ENCODE data around the gene DNAI2. TPM values are rescaled to one million over a fixed set of nuclear protein-coding genes. Genes with fewer than 3 reads are reported as not detected.

The DNAI2 gene
- total RNA-seq, 1 experiment from 2014 or later, result not detected

- no peaks in the 10 kb centered on the region for H3K36me3 Mint-ChIP-seq (ENCODE audit: insufficient read depth, unreplicated experiment)
- DNase-seq, result no peak
- BruUV-seq (replicated peaks), result no TSS peak
- H3K4me3 Mint-ChIP-seq (ENCODE audit: unreplicated experiment), result no peak overlapping the region
- no peaks in the 10 kb centered on the region for H3K4me1 Mint-ChIP-seq (ENCODE audit: low read depth, unreplicated experiment)
- Histone ChIP-seq H3K27me3 (replicated peaks; ENCODE audit: control insufficient read depth, insufficient read depth, low read length) (no peaks in the 10 kb centered on the region), H3K9me3 (no peaks in the 10 kb centered on the region), H3K4me1 (no peaks in the 10 kb centered on the region), H3K36me3 (ENCODE audit: control insufficient read depth, insufficient read depth, low read length) (no peaks in the 10 kb centered on the region; the same call in 1 of the 2 replicates), H3K4me3 (ENCODE audit: low read depth, low read length) (no peak overlapping the region)
- no peaks in the 10 kb centered on the region for H3K27me3 Mint-ChIP-seq (ENCODE audit: insufficient read depth, unreplicated experiment)
- intact Hi-C loops (cut with micrococcal nuclease; ENCODE audit: unreplicated experiment), result no loop called here
- no peaks in the 10 kb centered on the region for H3K9me3 Mint-ChIP-seq (ENCODE audit: unreplicated experiment)
- no peak overlapping the region for H3K27ac Mint-ChIP-seq (ENCODE audit: unreplicated experiment)
- ChIA-PET POLR2A (no interaction called here), CTCF (interaction anchor here (1.0 kb wide), 1 partner anchor 57 kb away, joined by 4 read pairs; no protein-coding TSS in a partner anchor)
- TF ChIP-seq CTCF (IDR thresholded peaks at IDR 0.05; ENCODE audit: insufficient read depth in 1 of 2, low read depth in 1 of 2, low read length in 1 of 2, severe bottlenecking in 1 of 2, unreplicated experiment in 1 of 2), result no peak
These were observed 34.9 kb upstream of the DNAI2 start for GRCh38 chr17:74239172-74239571.

GRCh38 chr17:74240618-74241205 lies 33.3 kb upstream of the DNAI2 start:
- Histone ChIP-seq H3K27me3 (replicated peaks; ENCODE audit: control insufficient read depth, insufficient read depth, low read length) (no peaks in the 10 kb centered on the region), H3K4me1 (no peaks in the 10 kb centered on the region), H3K36me3 (ENCODE audit: control insufficient read depth, insufficient read depth, low read length) (no peaks in the 10 kb centered on the region; the same call in 1 of the 2 replicates), H3K4me3 (ENCODE audit: low read depth, low read length) (no peak overlapping the region), H3K9me3 (no peaks in the 10 kb centered on the region)
- no peaks in the 10 kb centered on the region for H3K27me3 Mint-ChIP-seq (ENCODE audit: insufficient read depth, unreplicated experiment)
- no peaks in the 10 kb centered on the region for H3K36me3 Mint-ChIP-seq (ENCODE audit: insufficient read depth, unreplicated experiment)
- H3K27ac Mint-ChIP-seq (ENCODE audit: unreplicated experiment), result no peak overlapping the region
- no peaks in the 10 kb centered on the region for H3K4me1 Mint-ChIP-seq (ENCODE audit: low read depth, unreplicated experiment)
- H3K9me3 Mint-ChIP-seq (ENCODE audit: unreplicated experiment), result no peaks in the 10 kb centered on the region
- no TSS peak for BruUV-seq (replicated peaks)
- intact Hi-C loops (cut with micrococcal nuclease; ENCODE audit: unreplicated experiment), result no loop called here
- no peak overlapping the region for H3K4me3 Mint-ChIP-seq (ENCODE audit: unreplicated experiment)
- ChIA-PET POLR2A (no interaction called here), CTCF (no interaction called here)
- TF ChIP-seq CTCF (IDR thresholded peaks at IDR 0.05; ENCODE audit: insufficient read depth in 1 of 2, low read depth in 1 of 2, low read length in 1 of 2, severe bottlenecking in 1 of 2, unreplicated experiment in 1 of 2), result no peak
- no peak for DNase-seq

GRCh38 chr17:74241431-74241830 lies 32.6 kb upstream of the DNAI2 start:
- ChIA-PET POLR2A (no interaction called here), CTCF (no interaction called here)
- Histone ChIP-seq H3K9me3 (no peaks in the 10 kb centered on the region), H3K36me3 (ENCODE audit: control insufficient read depth, insufficient read depth, low read length) (no peaks in the 10 kb centered on the region; the same call in 1 of the 2 replicates), H3K4me3 (ENCODE audit: low read depth, low read length) (no peak overlapping the region), H3K27me3 (replicated peaks; ENCODE audit: control insufficient read depth, insufficient read depth, low read length) (no peaks in the 10 kb centered on the region), H3K4me1 (no peaks in the 10 kb centered on the region)
- BruUV-seq (replicated peaks), result no TSS peak
- no peaks in the 10 kb centered on the region for H3K36me3 Mint-ChIP-seq (ENCODE audit: insufficient read depth, unreplicated experiment)
- H3K27ac Mint-ChIP-seq (ENCODE audit: unreplicated experiment), result no peak overlapping the region
- H3K9me3 Mint-ChIP-seq (ENCODE audit: unreplicated experiment), result no peaks in the 10 kb centered on the region
- no peaks in the 10 kb centered on the region for H3K4me1 Mint-ChIP-seq (ENCODE audit: low read depth, unreplicated experiment)
- intact Hi-C loops (cut with micrococcal nuclease; ENCODE audit: unreplicated experiment), result no loop called here
- no peak for TF ChIP-seq CTCF (IDR thresholded peaks at IDR 0.05; ENCODE audit: insufficient read depth in 1 of 2, low read depth in 1 of 2, low read length in 1 of 2, severe bottlenecking in 1 of 2, unreplicated experiment in 1 of 2)
- no peak overlapping the region for H3K4me3 Mint-ChIP-seq (ENCODE audit: unreplicated experiment)
- H3K27me3 Mint-ChIP-seq (ENCODE audit: insufficient read depth, unreplicated experiment), result no peaks in the 10 kb centered on the region
- DNase-seq, result no peak

Measured in Caco-2 (cell line).